ENCODE results near the gene ZNF644.
"Not testable (repeated sequence)": the region's sequence is repeated elsewhere in the genome, so short reads cannot be mapped to it uniquely, and the experiment has no call there.

The ZNF644 gene

DNA sequence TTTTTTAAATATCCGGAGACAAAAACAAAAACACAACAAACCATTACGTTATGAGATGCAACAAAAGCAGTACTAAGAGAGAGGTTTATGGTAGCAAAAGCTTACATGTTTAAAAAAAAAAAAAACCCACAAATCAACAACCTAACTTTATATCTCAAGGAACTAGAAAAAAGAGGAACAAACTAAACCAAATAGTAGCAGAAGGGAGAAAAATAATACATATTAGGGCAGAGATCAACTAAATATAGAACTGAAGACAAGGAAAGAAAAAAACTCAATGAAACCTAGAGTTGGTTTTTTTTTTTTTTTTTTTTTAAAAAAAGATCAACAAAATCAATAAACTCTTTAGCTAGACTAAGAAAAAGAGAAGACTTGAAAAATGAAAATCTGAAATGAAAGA, 34.9 kb downstream of the ZNF644 start:
- no peak for DNase-seq (ENCODE audit: low spot score)

DNA sequence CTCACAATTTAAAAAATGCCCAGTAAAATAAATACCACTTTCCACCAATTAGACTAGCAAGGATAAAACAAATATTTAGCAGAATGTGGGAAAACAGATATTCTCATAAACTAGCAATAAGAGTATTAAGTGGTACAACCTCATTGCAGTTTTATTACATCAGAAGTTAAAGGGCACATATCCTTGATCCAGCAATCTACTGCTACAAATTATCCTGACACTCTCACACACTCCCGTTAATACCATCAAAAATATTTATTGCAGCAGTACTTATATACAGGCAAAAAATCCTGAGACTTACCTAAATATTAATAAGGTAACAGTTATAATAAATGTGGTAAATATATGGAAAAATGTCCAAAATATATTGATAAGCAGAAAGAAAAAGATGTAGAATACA, 44.3 kb downstream of the ZNF644 start:
- no peak for DNase-seq (ENCODE audit: low spot score)

DNA sequence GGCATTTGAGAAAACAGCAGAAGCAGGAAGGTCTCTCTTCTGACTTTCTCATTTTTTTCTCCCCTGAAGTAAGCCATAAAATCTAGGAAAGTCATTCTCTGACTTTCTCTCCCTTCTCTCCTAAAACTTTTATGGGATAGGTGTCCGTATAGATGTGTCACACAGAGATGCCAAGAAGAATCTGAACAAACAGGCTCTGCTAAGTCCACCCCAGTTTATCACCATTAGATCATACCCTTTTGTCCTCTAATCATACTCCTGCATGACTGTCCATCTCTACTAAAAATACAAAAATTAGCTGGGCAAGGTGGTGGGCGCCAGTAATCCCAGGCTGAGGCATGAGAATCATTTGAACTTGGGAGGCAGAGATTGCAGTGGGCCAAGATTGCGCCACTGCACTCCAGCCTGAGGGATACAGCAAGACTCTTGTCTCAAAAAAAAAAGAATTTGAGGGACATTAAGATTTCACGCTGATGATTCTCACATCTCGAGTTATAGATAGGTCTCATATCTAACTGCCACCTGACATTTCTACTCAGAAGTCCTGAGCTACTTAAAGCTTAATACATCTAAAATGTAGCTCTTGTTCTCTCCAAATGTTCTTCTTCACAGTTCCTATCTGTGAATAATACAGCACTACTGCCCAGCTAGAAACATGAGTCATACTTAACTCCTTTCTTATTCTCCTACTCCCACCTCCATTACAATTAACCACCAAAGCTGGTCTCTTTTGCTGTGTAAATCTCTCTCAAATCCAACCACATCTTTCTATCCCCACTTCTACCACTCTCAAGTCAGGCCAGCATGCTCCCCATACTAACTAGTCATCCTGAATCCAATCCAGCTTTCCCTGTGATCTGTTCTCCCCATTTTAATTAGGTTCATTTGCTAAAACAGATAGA, 47.7 kb downstream of the ZNF644 start:
- DNase-seq (ENCODE audit: low spot score), result no peak

DNA sequence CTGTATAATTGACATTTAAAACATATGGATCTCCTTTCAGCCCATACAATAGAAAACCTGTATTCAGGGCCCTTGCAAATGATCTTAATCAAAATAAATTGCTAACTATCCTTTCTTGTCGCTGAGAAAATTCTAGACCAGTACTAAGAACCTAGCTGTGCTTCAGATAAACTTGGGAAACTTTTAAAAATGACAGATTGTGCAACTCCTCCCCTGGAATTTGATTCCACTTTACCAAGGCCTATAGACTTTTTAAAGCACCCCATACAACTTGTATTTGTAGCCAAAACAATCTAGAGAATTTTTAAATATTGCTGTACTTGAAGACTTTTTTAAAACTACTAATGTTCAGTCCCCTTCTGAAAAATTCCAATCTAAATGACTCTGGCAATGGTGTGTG, 51.6 kb downstream of the ZNF644 start:
- DNase-seq (ENCODE audit: low spot score), result no peak

DNA sequence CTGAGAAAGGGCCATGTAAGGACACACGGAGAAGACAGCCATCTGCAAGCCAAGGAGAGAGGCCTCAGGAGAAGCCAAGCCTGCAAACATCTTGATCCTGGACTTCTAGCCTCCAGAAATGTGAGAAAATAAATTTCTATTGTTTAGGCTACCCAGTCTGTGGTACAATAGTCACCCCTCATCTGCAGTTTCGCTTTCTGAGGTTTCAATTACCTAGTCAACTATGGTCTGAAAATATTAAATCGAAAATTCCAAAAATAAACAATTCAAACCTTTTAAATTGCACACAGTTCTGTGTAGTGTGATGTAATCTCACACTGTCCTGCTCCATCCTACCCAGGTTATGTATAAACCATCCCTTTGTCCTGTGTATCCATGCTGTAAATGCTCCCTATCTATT, 52.6 kb downstream of the ZNF644 start:
- DNase-seq (ENCODE audit: low spot score), result no peak

DNA sequence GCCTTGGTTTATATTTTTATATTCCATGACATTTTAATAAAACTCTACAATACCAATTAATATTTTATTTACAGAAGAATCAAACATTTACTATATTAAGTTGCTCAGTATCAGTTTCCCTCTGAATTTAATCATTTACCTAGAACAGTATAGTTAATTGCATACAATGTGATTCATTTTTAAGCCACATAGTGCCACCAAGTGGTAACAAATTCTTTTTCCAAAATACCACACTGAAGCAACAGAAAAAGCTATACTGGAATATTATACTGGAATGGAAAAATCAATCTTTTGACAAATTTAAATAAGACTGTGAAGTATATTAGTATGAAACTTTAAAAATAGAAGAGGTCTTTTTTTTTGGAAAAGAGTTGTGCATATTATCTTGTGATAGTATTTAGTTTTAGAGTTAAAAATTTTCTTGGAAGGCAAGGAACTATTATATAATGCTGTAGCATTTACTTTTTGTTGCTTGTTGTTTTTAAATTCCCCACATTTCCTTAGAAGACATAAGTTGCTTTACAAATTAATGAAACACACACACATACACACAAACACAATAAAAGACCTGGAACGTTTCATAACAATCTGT, 57.3 kb downstream of the ZNF644 start:
- peak; percentile 15 for DNase-seq (ENCODE audit: low spot score)

DNA sequence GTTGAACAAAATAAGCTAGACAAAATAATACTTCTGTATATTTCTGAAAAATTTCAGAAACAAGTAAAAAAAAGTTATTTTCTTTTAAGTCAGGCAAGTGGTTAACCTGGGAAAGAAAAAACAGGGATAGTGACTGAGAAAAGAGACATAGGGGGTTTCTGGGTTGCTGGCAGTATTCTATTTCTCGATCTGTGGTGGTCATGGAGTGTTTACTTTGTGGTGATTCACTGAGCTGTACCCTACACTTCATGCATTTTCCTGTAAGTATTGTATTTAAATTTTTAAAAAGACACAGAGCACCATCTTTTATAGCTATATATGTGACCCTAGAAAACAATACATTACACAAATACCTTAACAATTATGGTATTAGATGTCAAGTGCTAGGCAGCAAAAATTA, 58.2 kb downstream of the ZNF644 start:
- DNase-seq (ENCODE audit: low spot score), result no peak

DNA sequence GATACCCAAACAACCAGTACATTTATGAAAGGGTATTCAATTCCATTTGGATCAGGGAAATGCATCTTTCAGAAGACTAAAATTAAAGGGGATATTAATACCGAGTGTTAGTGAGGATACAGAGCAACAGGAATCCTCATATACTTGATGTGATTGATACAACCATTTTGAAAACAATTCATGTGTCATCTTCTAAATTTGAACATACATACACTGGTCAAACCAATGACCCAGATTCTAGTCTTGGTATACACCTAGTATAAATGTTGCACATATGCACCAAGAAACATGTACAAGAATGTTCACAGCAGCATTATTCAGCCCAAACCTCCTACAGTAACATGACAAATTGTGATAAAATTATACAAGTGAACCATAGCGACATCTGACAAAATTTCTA, 58.6 kb downstream of the ZNF644 start:
- no peak for DNase-seq (ENCODE audit: low spot score)

DNA sequence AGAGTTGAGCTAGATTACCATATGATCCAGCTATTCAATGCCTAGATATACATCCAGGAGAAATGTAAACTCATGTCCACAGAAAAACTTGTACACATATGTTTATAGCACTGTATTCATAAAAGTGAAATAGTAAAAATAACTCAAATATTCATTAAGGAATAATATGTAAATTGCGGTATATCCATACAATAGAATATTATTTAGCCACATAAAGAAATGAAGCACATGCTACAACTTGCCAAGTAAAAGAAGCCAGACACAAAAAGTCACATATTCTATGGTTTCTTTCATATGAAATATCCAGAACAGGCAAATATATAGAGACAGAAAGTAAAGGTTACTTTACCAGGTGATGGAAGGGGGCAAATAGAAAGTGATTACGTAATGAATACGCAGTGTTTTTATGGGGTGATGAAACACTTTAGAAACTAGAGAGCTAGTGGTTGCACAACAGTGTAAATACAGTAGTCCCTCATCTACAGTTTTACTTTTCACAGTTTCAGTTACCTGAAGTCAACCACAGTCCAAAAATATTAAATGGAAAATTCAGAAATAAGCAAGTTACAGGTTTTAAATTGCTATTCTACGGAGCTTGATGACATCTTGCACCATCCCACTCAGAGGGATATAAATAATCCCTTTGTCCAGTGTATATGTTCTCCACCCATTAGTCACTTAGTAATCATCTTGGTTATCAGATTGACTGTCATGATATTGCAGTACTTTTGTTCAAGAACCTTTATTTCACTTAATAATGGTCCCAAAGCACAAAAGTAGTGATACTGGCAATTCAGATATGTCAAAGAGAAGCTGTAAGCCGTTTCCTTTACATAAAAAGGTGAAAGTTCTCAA, 62.3 kb downstream of the ZNF644 start:
- no peak for DNase-seq (ENCODE audit: low spot score)

DNA sequence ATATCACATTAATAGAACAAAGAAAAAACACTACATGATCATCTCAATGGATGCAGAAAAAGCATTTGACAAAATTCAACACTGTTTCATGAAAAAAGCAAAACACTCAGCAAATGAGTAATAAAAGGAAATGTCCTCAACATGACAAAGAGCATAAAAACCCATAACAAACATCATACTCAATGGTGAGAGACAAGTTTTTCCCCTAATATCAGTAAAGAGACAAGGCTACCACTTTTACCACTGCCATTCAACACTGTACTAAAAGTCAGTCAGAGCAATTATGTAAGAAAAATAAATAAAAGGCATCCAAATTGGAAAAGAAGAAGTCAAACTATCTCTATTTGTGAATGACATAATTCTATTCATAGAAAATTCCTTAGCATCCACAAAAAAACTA, 64.3 kb downstream of the ZNF644 start:
- DNase-seq (ENCODE audit: low spot score), result no peak

DNA sequence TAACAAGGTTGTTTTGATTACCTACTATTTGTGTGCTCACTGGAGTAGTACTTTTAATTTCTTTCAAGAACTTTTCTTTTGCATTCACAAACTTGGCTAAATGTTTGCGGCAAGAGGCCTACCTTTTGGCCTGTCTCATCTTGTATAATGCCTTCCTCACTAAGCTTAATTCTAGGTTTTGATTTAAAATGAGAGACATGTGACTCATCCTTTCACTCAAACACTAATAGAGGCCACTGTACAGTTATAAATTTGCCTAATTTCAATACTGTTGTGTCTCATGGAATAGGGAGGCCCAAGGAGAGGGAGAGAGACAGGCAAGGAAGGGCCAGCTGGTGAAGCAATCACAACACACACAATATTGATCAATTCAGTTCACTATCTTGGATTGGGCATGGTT, 66.1 kb downstream of the ZNF644 start:
- no peak for DNase-seq (ENCODE audit: low spot score)

DNA sequence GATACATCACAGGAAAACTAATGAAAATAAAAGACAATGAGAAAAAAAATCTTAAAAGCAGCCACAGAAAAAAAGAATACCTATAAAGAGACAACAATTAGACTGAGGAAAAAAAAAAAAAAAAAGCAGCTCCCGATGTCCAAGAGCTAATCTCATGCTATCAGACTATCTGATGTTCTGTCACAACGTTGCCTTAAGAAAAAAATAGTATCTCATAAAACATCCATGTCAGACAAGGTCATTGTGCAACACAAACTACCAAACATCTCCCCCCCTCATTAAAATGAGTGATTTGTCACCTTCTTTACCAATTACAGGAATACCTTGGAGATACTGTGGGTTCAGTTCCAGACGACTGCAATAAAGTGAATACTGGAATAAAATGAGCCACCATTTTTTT, 68.9 kb downstream of the ZNF644 start:
- DNase-seq (ENCODE audit: low spot score), result no peak

DNA sequence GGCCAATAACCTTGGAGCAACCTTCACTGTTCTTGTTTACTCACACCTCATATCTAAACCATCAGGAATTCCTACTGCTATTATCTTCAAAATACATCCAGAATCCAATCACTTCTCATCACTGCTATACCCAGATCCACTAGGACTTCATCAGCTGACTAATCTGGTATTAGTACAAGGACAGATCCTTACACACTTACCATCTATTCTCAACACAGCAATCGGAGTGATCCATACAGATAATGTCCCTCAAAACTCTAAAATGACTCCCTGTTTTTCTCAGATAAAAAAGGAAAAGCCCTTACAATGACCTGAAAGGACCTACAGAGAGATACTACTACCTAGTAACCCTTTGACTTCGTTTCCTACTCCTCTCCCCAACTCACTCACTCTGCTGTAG, 70.8 kb downstream of the ZNF644 start:
- DNase-seq (ENCODE audit: low spot score), result no peak

DNA sequence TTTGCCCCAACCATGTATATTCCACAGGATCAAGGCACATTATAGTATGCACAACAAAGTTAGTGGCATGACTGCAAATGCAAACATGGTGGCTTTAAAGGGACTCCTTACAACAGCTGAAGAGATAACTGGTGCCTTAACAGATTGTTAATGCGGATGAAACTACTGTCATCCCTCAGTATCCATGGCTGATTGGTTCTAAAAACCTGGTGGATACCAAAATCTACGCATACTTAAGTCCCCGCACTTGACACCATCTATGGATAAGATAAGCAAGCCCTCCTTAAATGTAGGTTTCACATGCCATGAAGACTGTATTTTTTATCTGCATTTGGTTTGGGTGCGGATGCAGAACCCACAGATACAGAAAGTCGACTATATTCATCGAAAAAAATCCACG, 73.5 kb downstream of the ZNF644 start:
- DNase-seq (ENCODE audit: low spot score), result no peak

DNA sequence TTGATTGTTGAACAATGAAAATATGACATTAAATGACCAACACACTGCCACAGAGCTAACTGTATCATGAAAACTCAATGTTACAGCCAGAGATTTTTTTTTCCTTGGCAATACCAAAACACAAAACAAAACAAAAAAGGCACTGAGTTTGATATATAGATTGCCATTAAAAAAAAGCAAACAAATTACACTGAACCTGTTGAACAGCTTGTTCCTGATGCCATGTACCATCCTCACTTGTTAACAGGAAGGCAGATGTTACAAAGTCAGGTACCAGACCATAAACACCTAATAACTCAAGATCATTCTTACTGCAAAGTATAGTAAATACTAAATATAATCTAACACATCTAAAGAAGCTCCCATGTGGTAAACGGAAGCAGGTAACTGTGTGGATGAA, 75.2 kb downstream of the ZNF644 start:
- DNase-seq (ENCODE audit: low spot score), result no peak

DNA sequence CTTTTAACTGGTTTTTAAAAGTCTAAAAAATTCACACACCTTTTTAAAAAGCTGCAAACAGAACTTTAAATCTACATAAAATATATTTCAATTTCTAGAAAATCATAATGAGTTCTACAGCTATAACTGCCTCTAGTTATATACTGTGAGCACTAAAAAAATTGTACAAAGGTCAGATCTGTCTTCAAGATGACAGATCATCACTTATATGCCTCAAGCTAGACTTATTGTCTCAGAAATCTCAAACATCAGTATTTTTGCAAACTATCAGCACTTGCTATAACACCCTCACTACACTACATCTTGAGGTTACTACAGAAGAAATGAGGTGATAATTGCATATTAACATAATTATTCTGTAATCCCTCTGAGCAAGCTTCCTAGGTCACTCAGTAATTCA, 76.5 kb downstream of the ZNF644 start:
- DNase-seq (ENCODE audit: low spot score), result no peak

DNA sequence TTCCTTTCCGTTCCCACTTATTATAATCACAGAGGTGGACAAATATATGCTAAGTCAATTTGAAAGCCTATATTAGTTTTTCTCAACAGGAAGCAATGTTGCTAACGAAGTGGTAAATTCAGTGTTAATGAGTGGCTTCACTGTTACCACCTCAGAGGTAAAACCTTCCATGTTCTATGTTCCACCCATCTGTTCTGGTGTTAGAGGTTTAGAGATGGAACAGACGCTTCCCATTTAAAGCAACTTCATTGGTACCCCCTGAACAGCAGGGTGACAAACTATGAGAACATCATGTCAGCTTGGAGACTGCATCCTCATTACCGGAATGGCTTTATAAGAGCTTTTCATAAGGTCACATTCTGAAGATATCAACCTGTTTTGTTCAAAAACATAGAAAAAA, 77.9 kb downstream of the ZNF644 start:
- DNase-seq (ENCODE audit: low spot score), result no peak

DNA sequence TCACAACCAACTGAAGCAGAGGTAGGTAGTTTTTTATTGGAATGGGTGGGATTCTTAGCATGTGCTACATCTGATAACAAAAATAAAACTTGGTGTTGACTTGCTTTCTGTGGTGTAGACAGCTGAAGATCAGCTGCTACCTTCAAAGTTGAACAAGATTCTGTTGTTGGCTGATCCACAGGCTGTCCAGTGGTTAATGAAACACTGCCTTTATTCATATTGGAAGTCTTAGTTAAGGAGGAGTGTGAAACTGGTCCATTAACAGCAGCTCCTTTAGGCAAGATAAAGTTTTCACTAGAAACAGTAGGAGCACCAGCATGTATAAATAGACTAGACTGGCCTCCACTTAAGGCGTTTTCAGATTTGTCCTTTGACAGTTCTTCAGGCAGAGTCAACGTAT, 81.1 kb downstream of the ZNF644 start:
- no peak for DNase-seq (ENCODE audit: low spot score)

DNA sequence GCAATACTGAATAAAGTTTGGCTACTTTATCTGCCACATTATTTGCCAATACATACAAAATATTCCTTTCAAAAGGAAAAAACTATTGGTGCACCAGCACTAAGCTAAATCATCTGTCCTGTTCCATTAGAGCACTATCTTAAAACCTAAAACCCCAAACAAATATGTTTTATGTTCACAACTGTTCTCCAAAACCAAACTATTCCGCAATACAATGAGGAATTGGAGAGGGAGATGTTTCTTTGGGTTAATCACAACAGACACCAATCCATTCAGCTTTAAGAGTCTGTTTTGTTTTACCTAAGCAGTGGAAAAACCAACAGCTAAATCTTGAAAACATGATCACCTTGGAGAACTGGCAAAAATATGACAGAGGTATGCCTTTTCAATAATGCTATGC, 85.1 kb downstream of the ZNF644 start:
- no peak for DNase-seq (ENCODE audit: low spot score)

DNA sequence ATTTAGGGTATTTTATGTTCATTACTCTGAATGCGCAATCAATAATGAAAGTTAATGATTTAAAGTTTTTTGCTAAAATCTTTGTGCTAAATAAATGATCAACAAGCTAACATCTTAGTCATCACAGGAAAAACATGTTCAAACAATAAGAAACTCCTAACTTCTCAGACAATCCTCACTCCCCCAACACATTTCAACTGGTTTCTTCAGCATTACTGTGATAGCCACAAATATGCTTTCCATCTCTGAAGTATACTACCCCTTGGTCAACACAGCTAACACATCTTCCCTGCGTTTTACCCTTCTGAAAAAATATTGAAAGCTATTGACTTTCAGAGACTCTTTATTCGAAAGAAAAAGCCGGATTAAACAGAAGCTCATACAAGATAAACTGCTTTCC, 85.8 kb downstream of the ZNF644 start:
- DNase-seq (ENCODE audit: low spot score), result no peak

DNA sequence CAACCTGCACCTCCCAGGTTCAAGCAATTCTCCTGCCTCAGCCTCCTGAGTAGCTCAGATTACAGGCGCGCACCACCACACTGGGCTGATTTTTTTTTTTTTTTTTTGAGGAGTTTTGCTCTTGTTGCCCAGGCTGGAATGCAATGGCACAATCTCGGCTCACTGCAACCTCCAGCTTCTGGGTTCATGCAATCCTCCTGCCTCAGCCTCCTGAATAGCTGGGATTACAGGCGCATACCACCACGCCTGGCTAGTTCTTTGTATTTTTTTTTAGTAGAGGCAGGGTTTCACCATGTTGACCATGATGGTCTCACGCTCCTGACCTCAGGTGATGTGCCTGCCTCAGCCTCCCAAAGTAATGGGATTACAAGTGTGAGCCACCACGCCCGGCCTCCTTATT, 93.6 kb downstream of the ZNF644 start:
- not testable (repeated sequence) for DNase-seq (ENCODE audit: low spot score)

DNA sequence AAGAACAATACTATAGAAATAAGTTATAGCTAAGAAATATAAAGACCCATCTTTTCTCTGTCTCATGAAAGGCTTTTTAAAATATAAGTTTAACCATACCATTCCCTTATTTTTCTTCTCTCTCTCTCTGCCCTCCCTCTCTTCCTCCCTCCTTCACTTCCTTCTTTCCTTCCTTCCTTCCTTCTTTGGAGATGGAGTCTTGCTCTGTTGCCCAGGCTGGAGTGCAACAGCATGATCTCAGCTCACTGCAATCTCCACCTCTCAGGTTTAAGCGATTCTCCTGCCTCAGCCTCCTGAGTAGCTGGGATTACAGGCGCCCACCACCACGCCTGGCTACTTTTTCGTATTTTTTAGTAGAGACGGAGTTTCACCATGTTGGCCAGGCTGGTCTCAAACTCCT, 94.2 kb downstream of the ZNF644 start:
- DNase-seq (ENCODE audit: low spot score), result not testable (repeated sequence)

DNA sequence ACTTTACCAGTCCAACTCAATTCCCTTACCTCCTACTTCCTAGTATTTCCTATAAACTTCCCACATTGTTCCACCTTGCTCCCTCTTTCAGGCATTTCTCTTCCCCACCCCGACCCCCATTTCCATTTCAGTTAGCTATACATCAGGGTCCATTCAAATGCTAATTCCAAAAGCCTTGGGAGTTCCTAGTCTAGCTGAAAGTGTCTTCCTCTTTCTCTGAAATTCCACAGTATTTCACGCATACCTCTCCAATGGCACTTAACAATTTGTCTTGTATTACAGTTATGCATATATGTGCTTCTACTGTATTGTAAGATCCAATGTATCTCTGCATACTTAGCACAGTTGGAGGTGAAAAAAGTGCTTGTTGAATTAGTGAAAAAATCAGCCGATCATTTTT, 94.9 kb downstream of the ZNF644 start:
- DNase-seq (ENCODE audit: low spot score), result no peak

All from LoVo (cell line).